Cardiac fibroblast (primary cell): ENCODE results near the gene RACK1.

ENCODE experiments used
- DNase-seq, 2 donors: peaks; one replicate each; pipeline versions ENCODE4 v3.0.0 to v3.0.0-alpha.2; 2010; ENCODE audit warnings: low read depth in 2 of 2
- H3K4me3 ChIP-seq, 2 donors: replicated peaks in 1 of 2; 1 replicate in 1 of 2; 2 replicates in 1 of 2; pipeline ENCODE4 v1.5.1; 2011; ENCODE audit warnings: low read depth in 2 of 2, low read length in 2 of 2, mild to moderate bottlenecking in 2 of 2, moderate library complexity in 1 of 2
- CTCF ChIP-seq: IDR thresholded peaks from one replicate; pipeline ENCODE4 v1.5.1; 2011; ENCODE audit warnings: low read depth, mild to moderate bottlenecking, low read length, inconsistent platforms

The RACK1 gene

GRCh38 chr5:181189962-181190710 is 53.6 kb downstream of the RACK1 start:
- TF ChIP-seq CTCF: no peak
- no peak for DNase-seq
- peak overlapping the region; percentile 69 to 87 for H3K4me3 ChIP-seq

- peak overlapping the region; percentile 69 to 87 for H3K4me3 ChIP-seq
- no peak for TF ChIP-seq CTCF
- peak; percentile 39 to 50 for DNase-seq
Measured at GRCh38 chr5:181189363-181189961, 54.2 kb downstream of the RACK1 start.

GRCh38 chr5:181188700-181189362 is 54.9 kb downstream of the RACK1 start:
- TF ChIP-seq CTCF: no peak
- DNase-seq: peak; percentile 85 to 89
- peak overlapping the region; percentile 69 to 87 for H3K4me3 ChIP-seq

- H3K4me3 ChIP-seq: peak overlapping the region; percentile 36 to 87
- TF ChIP-seq CTCF: peak; percentile 31
- peak; percentile 87 to 88 for DNase-seq
Measured at GRCh38 chr5:181187500-181188213, 56.0 kb downstream of the RACK1 start.

- H3K4me3 ChIP-seq: peak overlapping the region in 1 of 2 donors; percentile 5
- DNase-seq: peak in 1 of 2 donors; percentile 47
- TF ChIP-seq CTCF: no peak
Measured at GRCh38 chr5:181186986-181187499, 56.7 kb downstream of the RACK1 start.
